ENCODE measurements around the gene RAD51AP2.
"Not testable (repeated sequence)": the region's sequence is repeated elsewhere in the genome, so short reads cannot be mapped to it uniquely, and the experiment has no call there.

Gene RAD51AP2

DNA sequence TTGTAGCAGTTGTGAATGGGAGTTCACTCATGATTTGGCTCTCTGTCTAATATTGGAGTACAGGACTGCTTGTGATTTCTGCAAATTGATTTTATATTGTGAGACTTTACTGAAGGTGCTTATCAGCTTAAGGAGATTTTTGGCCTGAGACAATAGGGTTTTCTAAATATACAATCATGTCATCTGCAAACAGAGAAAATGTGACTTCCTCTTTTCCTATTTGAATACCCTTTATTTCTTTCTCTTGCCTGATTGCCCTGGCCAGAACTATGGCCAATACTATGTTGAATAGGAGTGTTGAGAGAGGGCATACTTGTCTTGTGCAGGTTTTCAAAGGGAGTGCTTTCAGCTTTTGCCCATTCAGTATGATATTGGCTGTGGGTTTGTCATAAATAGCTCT lies 28.1 kb downstream of the RAD51AP2 start:
- not testable (repeated sequence) for H3K36me3 ChIP-seq (ENCODE audit: control insufficient read depth, insufficient read depth, low read length, severe bottlenecking); H3K4me1 ChIP-seq (ENCODE audit: control insufficient read depth, insufficient read depth, low read length); H3K4me3 ChIP-seq (ENCODE audit: low read length); H3K9ac ChIP-seq (ENCODE audit: low read length); H3K9me3 ChIP-seq (ENCODE audit: control insufficient read depth, low read length); H3K27me3 ChIP-seq (replicated peaks; ENCODE audit: control insufficient read depth, insufficient read depth, low read length); DNase-seq (ENCODE audit: low read depth)

DNA sequence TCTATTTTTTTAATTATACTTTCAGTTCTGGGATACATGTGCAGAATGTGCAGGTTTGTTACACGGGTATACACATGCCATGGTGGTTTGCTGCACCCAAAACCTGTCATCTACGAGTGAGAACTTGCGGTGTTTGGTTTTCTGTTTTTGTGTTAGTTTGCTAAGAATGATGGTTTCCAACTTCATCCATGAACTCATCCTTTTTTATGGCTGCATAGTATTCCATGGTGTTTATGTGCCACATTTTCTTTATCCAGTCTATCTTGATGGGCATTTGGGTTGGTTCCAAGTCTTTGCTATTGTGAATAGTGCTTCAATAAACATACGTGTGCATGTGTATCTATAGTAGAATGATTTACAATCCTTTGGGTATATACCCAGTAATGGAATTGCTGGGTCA lies 29.6 kb downstream of the RAD51AP2 start:
- not testable (repeated sequence) for H3K9me3 ChIP-seq (ENCODE audit: control insufficient read depth, low read length); H3K4me3 ChIP-seq (ENCODE audit: low read length); H3K4me1 ChIP-seq (ENCODE audit: control insufficient read depth, insufficient read depth, low read length); DNase-seq (ENCODE audit: low read depth); H3K36me3 ChIP-seq (ENCODE audit: control insufficient read depth, insufficient read depth, low read length, severe bottlenecking); H3K27me3 ChIP-seq (replicated peaks; ENCODE audit: control insufficient read depth, insufficient read depth, low read length); H3K9ac ChIP-seq (ENCODE audit: low read length)

DNA sequence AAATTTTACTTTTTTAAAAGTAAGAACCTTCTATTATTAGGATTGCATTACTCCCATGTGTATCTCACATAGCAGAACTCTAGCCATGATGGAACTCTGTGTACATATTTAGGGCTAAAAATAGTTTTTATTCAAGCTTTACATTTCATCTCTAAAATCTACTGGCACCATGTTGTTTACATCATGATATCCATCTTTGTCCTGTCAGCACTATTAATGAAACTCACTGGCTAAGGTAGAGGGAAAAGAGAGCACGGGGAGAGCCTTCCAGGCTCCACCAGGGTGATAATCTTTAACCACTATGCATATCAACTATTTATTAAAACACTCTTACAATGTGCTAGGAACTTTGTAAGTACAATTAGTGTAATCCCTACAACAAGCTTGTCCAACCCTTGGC lies 34.7 kb downstream of the RAD51AP2 start:
- Histone ChIP-seq H3K36me3 (ENCODE audit: control insufficient read depth, insufficient read depth, low read length, severe bottlenecking) (no peaks in the 10 kb centered on the region), H3K9ac (ENCODE audit: low read length) (no peak overlapping the region), H3K4me1 (ENCODE audit: control insufficient read depth, insufficient read depth, low read length) (no peaks in the 10 kb centered on the region), H3K9me3 (ENCODE audit: control insufficient read depth, low read length) (no peaks in the 10 kb centered on the region), H3K27me3 (replicated peaks; ENCODE audit: control insufficient read depth, insufficient read depth, low read length) (no peaks in the 10 kb centered on the region), H3K4me3 (ENCODE audit: low read length) (no peak overlapping the region)
- DNase-seq (ENCODE audit: low read depth) = no peak

DNA sequence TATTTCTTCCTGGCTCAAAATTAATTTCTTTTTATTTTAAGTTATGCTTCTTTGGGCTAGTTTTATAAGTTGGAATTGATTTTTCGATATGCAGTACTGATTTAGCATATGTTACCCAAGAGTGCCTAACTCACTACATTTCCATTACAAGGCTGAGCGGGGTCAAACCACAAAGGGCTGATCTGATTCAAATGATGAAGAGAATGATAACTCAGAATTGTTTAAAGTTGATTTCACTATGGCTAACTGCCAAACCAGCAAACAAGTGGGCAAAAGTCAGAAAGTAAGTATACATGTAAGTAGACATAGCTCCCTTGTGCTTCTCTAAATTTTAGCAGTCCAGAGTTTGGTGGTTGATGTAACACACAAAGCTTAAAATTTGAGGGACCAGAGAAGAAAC lies 35.6 kb downstream of the RAD51AP2 start:
- no peak for DNase-seq (ENCODE audit: low read depth)
- no peaks in the 10 kb centered on the region for H3K36me3 ChIP-seq (ENCODE audit: control insufficient read depth, insufficient read depth, low read length, severe bottlenecking)
- no peak overlapping the region for H3K4me3 ChIP-seq (ENCODE audit: low read length)
- H3K4me1 ChIP-seq (ENCODE audit: control insufficient read depth, insufficient read depth, low read length) = no peaks in the 10 kb centered on the region
- no peak overlapping the region for H3K9ac ChIP-seq (ENCODE audit: low read length)
- H3K27me3 ChIP-seq (replicated peaks; ENCODE audit: control insufficient read depth, insufficient read depth, low read length) = no peaks in the 10 kb centered on the region
- no peaks in the 10 kb centered on the region for H3K9me3 ChIP-seq (ENCODE audit: control insufficient read depth, low read length)

DNA sequence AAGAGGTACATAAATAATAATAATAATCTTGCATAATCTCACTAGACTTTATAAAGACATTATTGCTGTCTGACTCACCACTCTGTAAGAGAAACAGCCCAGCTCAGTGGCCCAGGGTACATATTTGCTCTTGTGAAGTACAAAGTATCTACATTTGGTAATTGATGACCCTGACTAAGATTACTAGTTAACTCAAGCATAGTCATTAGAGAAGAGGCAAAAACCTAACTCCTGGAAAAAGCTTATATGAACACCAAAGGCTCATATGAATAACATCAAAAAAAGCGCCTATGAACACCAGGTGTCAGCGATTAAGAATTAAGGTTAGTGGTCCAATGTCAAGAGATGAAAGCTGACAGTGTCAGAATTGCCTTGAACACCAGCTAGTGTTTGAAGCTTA lies 38.4 kb downstream of the RAD51AP2 start:
- no peaks in the 10 kb centered on the region for H3K4me1 ChIP-seq (ENCODE audit: control insufficient read depth, insufficient read depth, low read length)
- no peaks in the 10 kb centered on the region for H3K9me3 ChIP-seq (ENCODE audit: control insufficient read depth, low read length)
- no peak overlapping the region for H3K4me3 ChIP-seq (ENCODE audit: low read length)
- DNase-seq (ENCODE audit: low read depth) = peak; percentile 54
- H3K36me3 ChIP-seq (ENCODE audit: control insufficient read depth, insufficient read depth, low read length, severe bottlenecking) = no peaks in the 10 kb centered on the region
- H3K9ac ChIP-seq (ENCODE audit: low read length) = no peak overlapping the region
- no peaks in the 10 kb centered on the region for H3K27me3 ChIP-seq (replicated peaks; ENCODE audit: control insufficient read depth, insufficient read depth, low read length)

DNA sequence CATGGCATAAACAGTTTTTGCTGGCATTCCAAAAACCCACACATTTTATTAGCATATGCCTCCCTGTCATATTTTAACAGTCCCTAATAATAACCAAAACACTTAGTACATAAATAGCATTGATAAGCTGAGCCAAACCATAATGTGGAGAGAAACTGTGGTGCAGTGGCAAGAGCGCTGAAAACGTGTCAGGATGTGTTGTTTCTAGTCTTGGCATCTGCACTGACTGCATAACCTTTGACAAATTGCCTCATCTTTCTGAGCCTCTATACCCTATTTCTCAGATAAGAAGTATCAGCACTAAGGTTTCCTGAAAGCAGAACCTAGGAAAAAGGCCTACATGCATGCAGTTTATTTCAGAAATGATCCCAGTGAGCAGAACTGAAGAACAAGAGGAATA lies 41.4 kb downstream of the RAD51AP2 start:
- no peaks in the 10 kb centered on the region for H3K36me3 ChIP-seq (ENCODE audit: control insufficient read depth, insufficient read depth, low read length, severe bottlenecking)
- H3K4me3 ChIP-seq (ENCODE audit: low read length) = no peak overlapping the region
- no peaks in the 10 kb centered on the region for H3K27me3 ChIP-seq (replicated peaks; ENCODE audit: control insufficient read depth, insufficient read depth, low read length)
- no peak overlapping the region for H3K9ac ChIP-seq (ENCODE audit: low read length)
- no peaks in the 10 kb centered on the region for H3K4me1 ChIP-seq (ENCODE audit: control insufficient read depth, insufficient read depth, low read length)
- H3K9me3 ChIP-seq (ENCODE audit: control insufficient read depth, low read length) = no peaks in the 10 kb centered on the region
- no peak for DNase-seq (ENCODE audit: low read depth)

DNA sequence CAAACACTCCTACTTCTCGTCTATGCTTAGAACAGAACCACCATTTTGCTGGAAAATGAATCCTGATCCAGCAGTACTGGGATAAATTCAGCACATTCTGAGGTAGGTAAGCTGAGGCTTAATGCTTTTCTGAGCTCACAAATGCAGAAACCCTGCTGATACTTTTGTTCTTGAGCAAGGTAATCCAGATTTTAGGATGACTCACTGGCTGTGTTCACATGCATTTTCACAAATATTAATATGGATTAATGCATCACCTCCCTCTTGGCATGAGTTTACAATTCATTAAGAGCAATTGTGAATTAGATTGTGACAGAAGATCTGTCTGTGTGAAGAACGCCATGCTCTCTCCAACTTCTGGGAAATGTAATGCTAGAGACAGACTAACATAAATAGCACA lies 42.2 kb downstream of the RAD51AP2 start:
- Histone ChIP-seq H3K9ac (ENCODE audit: low read length) (no peak overlapping the region), H3K4me3 (ENCODE audit: low read length) (no peak overlapping the region), H3K9me3 (ENCODE audit: control insufficient read depth, low read length) (no peaks in the 10 kb centered on the region), H3K36me3 (ENCODE audit: control insufficient read depth, insufficient read depth, low read length, severe bottlenecking) (no peaks in the 10 kb centered on the region), H3K27me3 (replicated peaks; ENCODE audit: control insufficient read depth, insufficient read depth, low read length) (no peaks in the 10 kb centered on the region), H3K4me1 (ENCODE audit: control insufficient read depth, insufficient read depth, low read length) (no peaks in the 10 kb centered on the region)
- DNase-seq (ENCODE audit: low read depth) = no peak

DNA sequence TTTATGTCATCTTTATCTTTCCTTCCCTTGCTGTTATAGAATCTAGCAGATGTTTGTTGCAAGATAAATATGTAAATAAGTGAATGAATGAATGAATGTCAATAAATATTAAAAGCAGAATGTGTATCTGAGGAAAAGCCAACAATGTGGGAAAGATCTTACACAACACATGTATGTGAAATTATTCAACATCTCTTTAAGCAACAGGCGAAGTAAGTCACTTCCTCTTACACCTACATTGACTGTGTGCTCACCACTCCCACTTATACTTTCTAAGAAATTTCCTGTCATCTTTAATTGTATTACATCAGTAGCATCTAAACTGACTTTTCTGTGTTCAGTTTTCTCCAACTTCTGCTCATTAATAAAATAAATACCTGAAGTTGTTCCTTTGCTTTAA lies 43.0 kb downstream of the RAD51AP2 start:
- DNase-seq (ENCODE audit: low read depth) = no peak
- Histone ChIP-seq H3K9ac (ENCODE audit: low read length) (no peak overlapping the region), H3K9me3 (ENCODE audit: control insufficient read depth, low read length) (peaks cover 7% of the 10 kb centered on the region), H3K4me1 (ENCODE audit: control insufficient read depth, insufficient read depth, low read length) (no peaks in the 10 kb centered on the region), H3K36me3 (ENCODE audit: control insufficient read depth, insufficient read depth, low read length, severe bottlenecking) (no peaks in the 10 kb centered on the region), H3K4me3 (ENCODE audit: low read length) (no peak overlapping the region), H3K27me3 (replicated peaks; ENCODE audit: control insufficient read depth, insufficient read depth, low read length) (no peaks in the 10 kb centered on the region)

DNA sequence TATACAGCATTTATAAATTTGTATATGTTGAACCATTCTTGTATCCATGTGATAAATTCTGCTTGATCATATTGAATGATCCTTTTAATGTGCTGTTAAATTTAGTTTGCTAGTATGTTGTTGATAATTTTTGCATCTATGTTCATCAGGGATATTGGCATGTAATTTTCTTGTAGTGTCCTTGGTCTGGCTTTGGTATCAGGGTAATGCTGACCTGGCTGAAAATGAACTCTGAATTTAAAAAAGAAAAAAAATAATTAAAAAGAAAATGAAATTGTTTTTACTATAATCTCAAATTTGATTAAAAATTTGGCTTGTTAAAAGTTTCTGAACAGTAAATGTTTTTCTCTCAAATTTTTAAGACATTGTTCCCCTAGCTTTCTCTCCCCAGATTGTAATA lies 46.3 kb downstream of the RAD51AP2 start:
- Histone ChIP-seq H3K9ac (ENCODE audit: low read length) (no peak overlapping the region), H3K27me3 (replicated peaks; ENCODE audit: control insufficient read depth, insufficient read depth, low read length) (no peaks in the 10 kb centered on the region), H3K4me1 (ENCODE audit: control insufficient read depth, insufficient read depth, low read length) (no peaks in the 10 kb centered on the region), H3K9me3 (ENCODE audit: control insufficient read depth, low read length) (peaks cover 28% of the 10 kb centered on the region), H3K36me3 (ENCODE audit: control insufficient read depth, insufficient read depth, low read length, severe bottlenecking) (no peaks in the 10 kb centered on the region), H3K4me3 (ENCODE audit: low read length) (no peak overlapping the region)
- DNase-seq (ENCODE audit: low read depth) = no peak

DNA sequence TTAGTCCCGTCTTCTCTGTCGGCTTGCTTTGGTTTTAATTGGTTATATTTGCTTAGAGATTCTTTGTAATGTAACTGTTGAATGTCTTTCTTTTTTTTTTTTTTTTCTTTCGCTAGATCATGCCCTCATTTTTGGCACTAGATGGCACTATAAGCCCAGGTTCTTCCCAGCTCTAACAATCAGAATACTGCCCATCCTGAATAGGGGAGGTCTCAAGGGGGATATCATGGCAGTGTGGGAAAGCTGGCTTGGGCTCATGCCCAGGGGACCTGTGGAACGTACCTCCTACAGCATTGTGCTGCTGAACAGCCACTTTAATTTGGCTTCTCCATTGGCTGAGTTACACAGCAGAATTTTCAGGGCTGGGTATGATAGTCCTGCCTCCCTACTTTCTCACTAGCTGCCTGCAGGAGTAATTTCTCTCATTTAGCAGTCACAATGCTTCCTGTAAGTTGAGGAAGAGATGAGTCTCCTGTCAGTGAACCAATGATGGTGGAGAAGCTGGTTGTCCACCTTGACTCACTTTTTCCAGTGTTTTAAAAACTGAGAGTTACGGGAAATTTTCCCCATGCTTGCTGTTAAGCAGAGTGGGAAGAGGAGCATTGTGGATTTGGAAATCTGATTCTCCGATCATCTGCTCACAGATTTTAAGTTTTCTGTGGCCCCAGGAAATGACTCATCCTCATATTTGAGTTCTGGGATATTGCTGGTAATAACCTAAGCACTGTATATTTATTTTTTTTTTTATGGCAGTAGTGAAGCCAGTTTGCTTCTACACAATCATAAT lies 47.2 kb downstream of the RAD51AP2 start:
- H3K9ac ChIP-seq (ENCODE audit: low read length) = no peak overlapping the region
- no peaks in the 10 kb centered on the region for H3K4me1 ChIP-seq (ENCODE audit: control insufficient read depth, insufficient read depth, low read length)
- H3K36me3 ChIP-seq (ENCODE audit: control insufficient read depth, insufficient read depth, low read length, severe bottlenecking) = no peaks in the 10 kb centered on the region
- peaks cover 28% of the 10 kb centered on the region for H3K9me3 ChIP-seq (ENCODE audit: control insufficient read depth, low read length)
- DNase-seq (ENCODE audit: low read depth) = peak; percentile 51
- no peak overlapping the region for H3K4me3 ChIP-seq (ENCODE audit: low read length)
- no peaks in the 10 kb centered on the region for H3K27me3 ChIP-seq (replicated peaks; ENCODE audit: control insufficient read depth, insufficient read depth, low read length)

DNA sequence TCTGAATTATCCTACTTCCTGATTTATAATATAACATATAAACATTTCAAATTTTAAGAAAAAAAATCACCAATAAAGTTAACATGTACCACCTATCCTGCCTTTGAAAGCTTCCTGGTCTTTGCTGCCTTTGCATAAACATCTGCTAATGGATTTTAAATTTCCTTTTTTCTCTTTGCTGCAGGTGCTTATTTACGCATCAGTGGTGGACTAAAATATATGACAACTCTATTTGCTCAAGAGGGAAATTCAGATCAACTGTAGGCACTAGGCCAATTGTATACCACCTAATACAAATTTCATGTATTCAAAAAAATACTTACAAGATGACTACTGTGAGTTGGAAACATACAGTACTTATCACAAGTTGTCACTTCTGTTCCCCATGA lies 57.2 kb downstream of the RAD51AP2 start:
- Histone ChIP-seq H3K36me3 (ENCODE audit: control insufficient read depth, insufficient read depth, low read length, severe bottlenecking) (no peaks in the 10 kb centered on the region), H3K4me1 (ENCODE audit: control insufficient read depth, insufficient read depth, low read length) (no peaks in the 10 kb centered on the region), H3K27me3 (replicated peaks; ENCODE audit: control insufficient read depth, insufficient read depth, low read length) (no peaks in the 10 kb centered on the region), H3K4me3 (ENCODE audit: low read length) (no peak overlapping the region), H3K9ac (ENCODE audit: low read length) (no peak overlapping the region), H3K9me3 (ENCODE audit: control insufficient read depth, low read length) (peaks cover 7% of the 10 kb centered on the region)
- no peak for DNase-seq (ENCODE audit: low read depth)

Data from adipocyte (in vitro differentiated cells).